ENCODE data around the gene ADGRF3. TPM values are rescaled to one million over a fixed set of nuclear protein-coding genes. Genes with fewer than 3 reads are reported as not detected.
A peak's percentile ranks its signal among the peaks of the same experiment; 100 is the strongest.

Gene ADGRF3
- total RNA-seq, 1 experiment from 2014 or later: 0.09 TPM

- H2AFZ ChIP-seq (ENCODE audit: low read length): no peak overlapping the region
- DNase-seq: no peak
- H3K23ac ChIP-seq (ENCODE audit: insufficient read length, low read depth, low read length): no peak overlapping the region
These were observed 48.3 kb downstream of the ADGRF3 start for GRCh38 chr2:26298286-26298637.

More at GRCh38 chr2:26298286-26298637, 48.3 kb downstream of the ADGRF3 start:
- Histone ChIP-seq H2BK15ac (ENCODE audit: low read depth, low read length) (no peak overlapping the region), H2BK12ac (ENCODE audit: insufficient read length, low read depth, low read length) (no peak overlapping the region), H3K9ac (ENCODE audit: extremely low read depth, insufficient read length, low read length) (peak overlapping the region; percentile 73), H4K20me1 (ENCODE audit: control insufficient read depth, insufficient read depth, insufficient read length) (no peaks in the 10 kb centered on the region), H3K4me1 (ENCODE audit: insufficient read depth, low read length) (peaks cover 6% of the 10 kb centered on the region; the same call in 1 of the 2 replicates), H3K56ac (ENCODE audit: insufficient read length, low read depth, low read length) (no peak overlapping the region), H3K27me3 (ENCODE audit: insufficient read depth, low read length) (no peaks in the 10 kb centered on the region), H3K9me3 (ENCODE audit: control insufficient read depth, low read depth, low read length) (no peaks in the 10 kb centered on the region), H3K79me1 (ENCODE audit: insufficient read depth, low read depth, low read length, poor library complexity, severe bottlenecking) (no peaks in the 10 kb centered on the region), H2BK5ac (ENCODE audit: insufficient read length, low read length) (no peak overlapping the region), H4K8ac (replicated peaks; ENCODE audit: insufficient read length, low read depth, low read length) (no peak overlapping the region), H3K27ac (ENCODE audit: insufficient read length, low read depth, low read length) (no peak overlapping the region), H3T11ph (ENCODE audit: low read length) (no peak overlapping the region), H3K4me2 (ENCODE audit: insufficient read depth, insufficient read length, low read length) (peak overlapping the region; percentile 82), H2AK5ac (ENCODE audit: insufficient read length, low read length) (no peak overlapping the region), H2BK120ac (ENCODE audit: low read depth, low read length, poor library complexity, severe bottlenecking) (no peak overlapping the region), H3K4ac (ENCODE audit: low read depth, low read length) (no peak overlapping the region), H3K79me2 (ENCODE audit: insufficient read depth, low read length) (no peaks in the 10 kb centered on the region), H3K18ac (ENCODE audit: insufficient read length, low read depth, low read length) (peak overlapping the region; percentile 74), H4K5ac (ENCODE audit: insufficient read length, low read depth, low read length) (no peak overlapping the region), H2BK20ac (ENCODE audit: low read depth, low read length, poor library complexity, severe bottlenecking) (no peak overlapping the region), H4K91ac (ENCODE audit: insufficient read length, low read depth, low read length) (no peak overlapping the region), H3K14ac (ENCODE audit: insufficient read depth, low read length) (peak overlapping the region; percentile 53), H3K23me2 (ENCODE audit: insufficient read length, low read depth, low read length, poor library complexity, severe bottlenecking) (peaks cover 15% of the 10 kb centered on the region)
- no CpG with 5 or more reads among the region's 17 CpGs for WGBS (ENCODE audit: extremely low coverage, insufficient read length, low lambda C conversion rate)
- Mint-ChIP-seq H3K27ac (no peak overlapping the region), H3K4me1 (peaks cover 0 to 7% of the 10 kb centered on the region in 2 experiments; a peak in 3 of 4 replicates), H3K9me3 (no peaks in the 10 kb centered on the region), H3K36me3 (ENCODE audit: insufficient read depth in 1 of 3, low read depth in 3 of 3) (no peaks in the 10 kb centered on the region), H3K4me3 (no peak overlapping the region), H3K27me3 (ENCODE audit: low read depth) (peaks cover 14% of the 10 kb centered on the region; the same call in 1 of the 2 replicates)
- TF ChIP-seq CTCF (conservative IDR thresholded peaks at IDR 0.05): no peak

Data from H9 (cell line).